ENCODE results near the gene RAB8B.

- TF ChIP-seq CTCF (IDR thresholded peaks at IDR 0.05) (no peak), POLR2A (IDR thresholded peaks at IDR 0.05) (no peak), POLR2AphosphoS5 (IDR thresholded peaks at IDR 0.05) (no peak), EP300 (IDR thresholded peaks at IDR 0.05) (no peak)
Observed at GRCh38 chr15:63156086-63156710, 33.2 kb upstream of the RAB8B start.

Measured in suprapubic skin (tissue), 4 donors.